ENCODE data around the gene SERTM1.

Gene SERTM1

GRCh38 chr13:36712290-36712689 is 38.5 kb downstream of the SERTM1 start:
- DNase-seq: no peak

GRCh38 chr13:36712770-36713169 is 39.0 kb downstream of the SERTM1 start:
- DNase-seq: no peak

GRCh38 chr13:36713887-36714286 is 40.1 kb downstream of the SERTM1 start:
- DNase-seq: no peak

- DNase-seq: no peak
Measured at GRCh38 chr13:36715841-36716240, 42.0 kb downstream of the SERTM1 start.

- DNase-seq: no peak
Measured at GRCh38 chr13:36717017-36717416, 43.2 kb downstream of the SERTM1 start.

GRCh38 chr13:36717966-36718545 is 44.2 kb downstream of the SERTM1 start:
- DNase-seq: no peak

- no peak for DNase-seq
Measured at GRCh38 chr13:36718686-36719085, 44.9 kb downstream of the SERTM1 start.

- no peak for DNase-seq
Measured at GRCh38 chr13:36724141-36724540, 50.3 kb downstream of the SERTM1 start.

GRCh38 chr13:36725936-36726335 is 52.1 kb downstream of the SERTM1 start:
- DNase-seq: no peak

GRCh38 chr13:36728006-36728405 is 54.2 kb downstream of the SERTM1 start:
- DNase-seq: no peak

- peak; percentile 83 for DNase-seq
Measured at GRCh38 chr13:36736119-36736726, 62.4 kb downstream of the SERTM1 start.

GRCh38 chr13:36737524-36738083 is 63.8 kb downstream of the SERTM1 start:
- no peak for DNase-seq

- DNase-seq: no peak
Measured at GRCh38 chr13:36745436-36745835, 71.6 kb downstream of the SERTM1 start.

- DNase-seq: no peak
Measured at GRCh38 chr13:36746051-36746450, 72.2 kb downstream of the SERTM1 start.
